Endodermal cell (in vitro differentiated cells): ENCODE measurements around the gene MPP7. TPM values are rescaled to one million over a fixed set of nuclear protein-coding genes. Genes with fewer than 3 reads are reported as not detected.

Experiments
- DNase-seq: peaks from one replicate; pipeline ENCODE4 v3.0.0-alpha.2; 2017
- H3K27ac ChIP-seq: 2 replicates; pipeline ENCODE4 v1.5.1; 2013; ENCODE audit warnings: mild to moderate bottlenecking, low read depth, low read length, moderate library complexity
- H3K27me3 ChIP-seq: 2 replicates; pipeline ENCODE4 v1.6.1; 2013; ENCODE audit warnings: mild to moderate bottlenecking, low read length, moderate library complexity; ENCODE audit not compliant: insufficient read depth, control insufficient read depth, poor library complexity, severe bottlenecking
- H3K36me3 ChIP-seq: 2 replicates; pipeline ENCODE4 v1.7.0; 2013; ENCODE audit warnings: mild to moderate bottlenecking, low read length, moderate library complexity; ENCODE audit not compliant: control insufficient read depth, insufficient read depth
- H3K4me1 ChIP-seq: one replicate; pipeline ENCODE4 v1.7.0; 2013; ENCODE audit warnings: low read length; ENCODE audit not compliant: control insufficient read depth, insufficient read depth
- H3K4me3 ChIP-seq: 2 replicates; pipeline ENCODE4 v1.5.1; 2013; ENCODE audit warnings: mild to moderate bottlenecking, low read length, moderate library complexity
- H3K9ac ChIP-seq: 2 replicates; pipeline ENCODE4 v1.6.1; 2013; ENCODE audit warnings: mild to moderate bottlenecking, low read length, moderate library complexity; ENCODE audit not compliant: poor library complexity, severe bottlenecking; ENCODE audit errors: extremely low read depth
- H3K9me3 ChIP-seq: 2 replicates; pipeline ENCODE4 v1.6.1; 2013; ENCODE audit warnings: mild to moderate bottlenecking, low read length, moderate library complexity; ENCODE audit not compliant: control insufficient read depth
- H3K27ac Mint-ChIP-seq: 2 replicates; pipeline ENCODE4 v1.8.0; 2020; ENCODE audit warnings: mixed read lengths
- H3K27me3 Mint-ChIP-seq: 2 replicates; pipeline ENCODE4 v1.8.0; 2021; ENCODE audit warnings: mild to moderate bottlenecking, mixed read lengths; ENCODE audit not compliant: insufficient read depth
- H3K36me3 Mint-ChIP-seq: 2 replicates; pipeline ENCODE4 v1.8.0; 2020; ENCODE audit warnings: low read depth, mixed read lengths
- H3K4me1 Mint-ChIP-seq: 2 replicates; pipeline ENCODE4 v1.8.0; 2020; ENCODE audit warnings: mixed read lengths
- H3K4me3 Mint-ChIP-seq: 2 replicates; pipeline ENCODE4 v1.8.0; 2020; ENCODE audit warnings: mild to moderate bottlenecking, moderate library complexity, mixed read lengths
- H3K9me3 Mint-ChIP-seq: 2 replicates; pipeline ENCODE4 v1.8.0; 2020; ENCODE audit warnings: mild to moderate bottlenecking, mixed read lengths
- WGBS, 2 experiments: methylation state at CpG; one replicate each; pipeline versions ENCODE4 v1.1.5 to v1.1.7; 2013; ENCODE audit warnings: missing lambda C conversion rate in 2 of 2, mixed read lengths in 1 of 2; ENCODE audit not compliant: insufficient coverage in 1 of 2, insufficient read length in 1 of 2; 5-methylcytosine and 5-hydroxymethylcytosine counted together
- total RNA-seq, 2 donors: library from RNA; stranded (reverse); fragmentation: NEBNext Ultra II Directional in 1 of 2; extraction: Animal tissue kit (Norgen Biotek cat#: 25700) in 1 of 2; gene quantifications; 2 replicates in 1 of 2; 3 replicates in 1 of 2; pipeline ENCODE4 v1.2.1, GENCODE V29; 2021
- TF ChIP-seq, protein P1 (sequence below): fragments of 200-600 bp; sonication (generic); conservative IDR thresholded peaks from 2 replicates; pipeline ENCODE4 v1.5.0; 2021; ENCODE audit warnings: antibody characterized with exemption, mild to moderate bottlenecking

The MPP7 gene
- total RNA-seq, 2 donors from 2014 or later: 5.5 to 7.7 TPM

GRCh38 chr10:28284126-28284525, 18.7 kb downstream of the MPP7 start:
- H3K27ac Mint-ChIP-seq: no peak overlapping the region
- no peaks in the 10 kb centered on the region for H3K36me3 Mint-ChIP-seq
- Histone ChIP-seq H3K27me3 (no peaks in the 10 kb centered on the region), H3K4me1 (no peaks in the 10 kb centered on the region), H3K4me3 (no peak overlapping the region), H3K27ac (no peak overlapping the region), H3K36me3 (no peaks in the 10 kb centered on the region), H3K9ac (no peak overlapping the region), H3K9me3 (no peaks in the 10 kb centered on the region)
- H3K4me1 Mint-ChIP-seq: peaks cover 4% of the 10 kb centered on the region
- no peaks in the 10 kb centered on the region for H3K9me3 Mint-ChIP-seq
- TF ChIP-seq, protein P1, sequence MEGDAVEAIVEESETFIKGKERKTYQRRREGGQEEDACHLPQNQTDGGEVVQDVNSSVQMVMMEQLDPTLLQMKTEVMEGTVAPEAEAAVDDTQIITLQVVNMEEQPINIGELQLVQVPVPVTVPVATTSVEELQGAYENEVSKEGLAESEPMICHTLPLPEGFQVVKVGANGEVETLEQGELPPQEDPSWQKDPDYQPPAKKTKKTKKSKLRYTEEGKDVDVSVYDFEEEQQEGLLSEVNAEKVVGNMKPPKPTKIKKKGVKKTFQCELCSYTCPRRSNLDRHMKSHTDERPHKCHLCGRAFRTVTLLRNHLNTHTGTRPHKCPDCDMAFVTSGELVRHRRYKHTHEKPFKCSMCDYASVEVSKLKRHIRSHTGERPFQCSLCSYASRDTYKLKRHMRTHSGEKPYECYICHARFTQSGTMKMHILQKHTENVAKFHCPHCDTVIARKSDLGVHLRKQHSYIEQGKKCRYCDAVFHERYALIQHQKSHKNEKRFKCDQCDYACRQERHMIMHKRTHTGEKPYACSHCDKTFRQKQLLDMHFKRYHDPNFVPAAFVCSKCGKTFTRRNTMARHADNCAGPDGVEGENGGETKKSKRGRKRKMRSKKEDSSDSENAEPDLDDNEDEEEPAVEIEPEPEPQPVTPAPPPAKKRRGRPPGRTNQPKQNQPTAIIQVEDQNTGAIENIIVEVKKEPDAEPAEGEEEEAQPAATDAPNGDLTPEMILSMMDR: no peak
- no peak for DNase-seq
- H3K27me3 Mint-ChIP-seq: peaks cover 6% of the 10 kb centered on the region
- H3K4me3 Mint-ChIP-seq: no peak overlapping the region

DNA sequence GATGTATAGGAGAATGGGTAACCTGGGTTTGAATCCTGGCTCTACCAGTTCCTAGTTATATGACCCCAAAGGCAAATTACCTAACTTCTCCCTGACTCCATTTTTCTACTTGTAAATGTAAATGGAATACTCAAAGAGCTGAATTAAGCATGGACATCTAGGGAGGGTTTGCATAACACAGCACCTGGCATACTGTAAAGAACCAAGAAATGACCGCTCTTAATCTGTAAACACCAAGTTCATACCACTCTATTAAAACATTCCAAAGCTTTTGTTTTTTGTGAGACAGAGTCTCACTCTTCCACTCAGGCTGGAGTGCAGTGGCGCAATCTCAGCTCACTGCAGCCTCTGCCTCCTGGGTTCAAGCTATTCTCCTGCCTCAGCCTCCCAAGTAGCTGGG, 19.6 kb downstream of the MPP7 start:
- Histone ChIP-seq H3K27me3 (no peaks in the 10 kb centered on the region), H3K9ac (no peak overlapping the region), H3K4me1 (no peaks in the 10 kb centered on the region), H3K27ac (no peak overlapping the region), H3K36me3 (no peaks in the 10 kb centered on the region), H3K4me3 (no peak overlapping the region), H3K9me3 (no peaks in the 10 kb centered on the region)
- no peak for DNase-seq
- Mint-ChIP-seq H3K4me1 (peaks cover 4% of the 10 kb centered on the region), H3K4me3 (no peak overlapping the region), H3K27ac (no peak overlapping the region), H3K36me3 (no peaks in the 10 kb centered on the region), H3K9me3 (no peaks in the 10 kb centered on the region), H3K27me3 (peaks cover 6% of the 10 kb centered on the region)
- TF ChIP-seq, protein P1: no peak
- 98% methylated on average over 2 of the region's 2 CpGs; no CpG with 5 or more reads in 1 of the 2 experiments for WGBS, 2 experiments

GRCh38 chr10:28282336-28282735, 20.5 kb downstream of the MPP7 start:
- Histone ChIP-seq H3K27me3 (no peaks in the 10 kb centered on the region), H3K9me3 (no peaks in the 10 kb centered on the region), H3K36me3 (no peaks in the 10 kb centered on the region), H3K9ac (no peak overlapping the region), H3K4me1 (no peaks in the 10 kb centered on the region), H3K4me3 (no peak overlapping the region), H3K27ac (no peak overlapping the region)
- TF ChIP-seq, protein P1: no peak
- no peak overlapping the region for H3K4me3 Mint-ChIP-seq
- H3K36me3 Mint-ChIP-seq: no peaks in the 10 kb centered on the region
- peaks cover 2% of the 10 kb centered on the region for H3K27me3 Mint-ChIP-seq
- 90 to 94% methylated on average over 5 of the region's 5 CpGs for WGBS, 2 experiments
- H3K27ac Mint-ChIP-seq: no peak overlapping the region
- H3K4me1 Mint-ChIP-seq: peaks cover 4% of the 10 kb centered on the region
- H3K9me3 Mint-ChIP-seq: no peaks in the 10 kb centered on the region
- DNase-seq: no peak
